Measurements from ENCODE around the gene TEX53.

TEX53 gene

DNA sequence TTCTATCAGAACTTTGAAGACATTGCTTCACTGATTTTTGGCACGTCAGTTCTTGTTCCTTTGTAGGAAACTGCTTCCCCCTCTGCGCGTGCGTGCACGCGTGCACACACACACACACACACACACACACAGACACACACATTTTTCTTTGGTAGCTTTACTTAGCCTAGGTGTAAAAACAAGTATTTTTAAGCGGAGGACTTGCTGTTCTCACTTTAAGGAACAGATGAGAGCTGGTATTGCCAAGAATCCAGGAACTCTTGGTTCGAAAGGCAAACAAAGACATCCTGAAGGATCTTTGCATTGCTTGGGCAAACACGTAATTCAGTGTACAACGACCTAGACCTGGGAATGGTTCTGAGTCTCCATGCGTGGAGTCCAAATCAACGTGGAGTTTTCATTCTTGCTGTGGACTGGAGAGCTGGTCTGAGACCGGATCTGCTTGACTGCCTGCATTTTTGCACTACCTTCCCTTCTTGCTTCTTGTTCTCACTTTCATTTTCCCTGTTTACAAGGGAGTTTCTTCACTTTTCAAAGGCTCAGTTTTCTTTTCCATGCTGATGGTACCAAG lies 38.3 kb downstream of the TEX53 start:
- Histone ChIP-seq H3K4me2 (ENCODE audit: low read length) (peak overlapping the region; percentile 80), H3K36me3 (ENCODE audit: control insufficient read depth, low read length) (peaks cover 45% of the 10 kb centered on the region), H3K9me2 (replicated peaks; ENCODE audit: control insufficient read depth, low read length) (no peaks in the 10 kb centered on the region), H3K4me1 (ENCODE audit: control insufficient read depth, low read length) (peaks cover 49% of the 10 kb centered on the region), H3K9me3 (ENCODE audit: control insufficient read depth, insufficient read depth, low read length) (no peaks in the 10 kb centered on the region), H3K27me3 (ENCODE audit: control insufficient read depth, low read length) (no peaks in the 10 kb centered on the region), H3K79me2 (ENCODE audit: control insufficient read depth, low read length) (peaks cover 69% of the 10 kb centered on the region), H3F3A (ENCODE audit: control insufficient read depth, insufficient read depth) (peaks cover 10% of the 10 kb centered on the region), H4K20me1 (ENCODE audit: control insufficient read depth, insufficient read depth, low read depth, low read length) (no peaks in the 10 kb centered on the region), H3K27ac (ENCODE audit: low read depth, low read length) (peak overlapping the region; percentile 59), H3K4me3 (ENCODE audit: low read length) (peak overlapping the region; percentile 66)
- TF ChIP-seq CTCF (IDR thresholded peaks at IDR 0.05; ENCODE audit: low read depth, low read length, poor library complexity, severe bottlenecking) (no peak), EZH2phosphoT487 (IDR thresholded peaks at IDR 0.05; ENCODE audit: borderline replicate concordance, low read length) (no peak)

DNA sequence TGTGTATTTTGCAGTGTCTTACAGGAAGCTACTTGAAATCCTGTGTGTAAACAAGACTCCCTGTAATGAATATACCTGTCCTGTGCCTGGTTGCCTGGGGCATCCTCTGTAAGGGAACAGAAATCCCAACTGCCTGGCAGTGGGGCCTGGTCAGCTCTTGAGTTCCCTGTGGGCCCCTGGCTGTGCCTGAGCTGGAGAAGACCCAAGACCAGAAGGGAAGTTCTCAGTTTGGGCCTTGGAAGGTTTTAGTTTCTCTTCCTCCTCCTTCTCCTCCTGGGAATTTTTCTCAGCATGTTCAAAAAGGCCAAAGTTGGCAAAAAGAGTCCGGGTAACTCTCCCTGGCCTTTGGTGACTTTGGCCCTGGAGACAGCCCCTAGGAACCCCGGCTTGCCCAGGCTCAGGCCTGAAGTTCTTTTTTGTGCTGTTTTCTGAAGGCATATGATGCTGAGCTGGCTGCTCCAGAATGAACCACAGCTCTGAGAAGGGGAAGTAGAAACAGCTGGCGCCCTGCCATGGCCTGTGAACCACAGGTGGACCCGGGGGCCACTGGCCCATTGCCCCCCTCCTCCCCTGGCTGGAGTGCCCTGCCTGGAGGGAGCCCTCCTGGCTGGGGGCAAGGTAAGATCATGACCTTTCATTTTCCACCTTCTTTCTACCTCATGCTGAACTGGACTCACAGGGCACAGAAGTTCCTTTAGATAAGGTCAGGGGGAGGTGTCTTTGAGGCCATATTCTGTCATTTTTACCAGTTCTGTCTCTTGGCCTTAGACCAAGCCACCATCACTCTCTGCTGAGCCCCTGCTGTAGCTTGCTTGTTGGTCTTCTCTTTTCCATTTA lies 40.7 kb downstream of the TEX53 start:
- Histone ChIP-seq H3F3A (ENCODE audit: control insufficient read depth, insufficient read depth) (peaks cover 13% of the 10 kb centered on the region), H3K9me3 (ENCODE audit: control insufficient read depth, insufficient read depth, low read length) (no peaks in the 10 kb centered on the region), H3K79me2 (ENCODE audit: control insufficient read depth, low read length) (peaks cover 90% of the 10 kb centered on the region), H3K4me1 (ENCODE audit: control insufficient read depth, low read length) (peaks cover 73% of the 10 kb centered on the region), H3K36me3 (ENCODE audit: control insufficient read depth, low read length) (peaks cover 49% of the 10 kb centered on the region), H3K27ac (ENCODE audit: low read depth, low read length) (peak overlapping the region; percentile 81), H4K20me1 (ENCODE audit: control insufficient read depth, insufficient read depth, low read depth, low read length) (no peaks in the 10 kb centered on the region), H3K27me3 (ENCODE audit: control insufficient read depth, low read length) (no peaks in the 10 kb centered on the region), H3K9me2 (replicated peaks; ENCODE audit: control insufficient read depth, low read length) (no peaks in the 10 kb centered on the region), H3K4me3 (ENCODE audit: low read length) (peak overlapping the region; percentile 58), H3K4me2 (ENCODE audit: low read length) (peak overlapping the region; percentile 73)
- no peak for TF ChIP-seq CTCF (IDR thresholded peaks at IDR 0.05; ENCODE audit: low read depth, low read length, poor library complexity, severe bottlenecking)
- TF ChIP-seq EZH2phosphoT487 (IDR thresholded peaks at IDR 0.05; ENCODE audit: borderline replicate concordance, low read length) = no peak

DNA sequence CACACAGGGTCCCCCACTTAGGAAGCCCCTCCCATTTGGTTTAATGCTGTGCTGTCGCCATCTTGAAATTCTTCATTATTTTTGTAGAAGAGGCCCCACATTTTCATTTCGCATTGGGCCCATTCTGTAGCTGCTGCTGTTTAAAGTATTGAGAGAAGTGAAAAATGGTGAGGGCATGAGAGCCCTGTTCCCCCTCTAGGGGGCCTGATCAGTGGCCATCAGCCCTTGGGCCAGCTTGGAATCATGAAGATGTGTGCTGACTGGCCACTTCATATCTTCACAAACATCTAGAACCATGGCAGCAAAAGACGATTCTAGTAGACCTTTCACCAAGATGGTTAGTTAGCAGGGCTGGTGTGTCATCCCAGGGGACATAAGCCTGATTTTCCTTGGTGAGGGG lies 43.2 kb downstream of the TEX53 start:
- no peaks in the 10 kb centered on the region for H4K20me1 ChIP-seq (ENCODE audit: control insufficient read depth, insufficient read depth, low read depth, low read length)
- H3K79me2 ChIP-seq (ENCODE audit: control insufficient read depth, low read length) = peaks cover 82% of the 10 kb centered on the region
- H3K36me3 ChIP-seq (ENCODE audit: control insufficient read depth, low read length) = peaks cover 39% of the 10 kb centered on the region
- H3K4me2 ChIP-seq (ENCODE audit: low read length) = no peak overlapping the region
- H3K4me1 ChIP-seq (ENCODE audit: control insufficient read depth, low read length) = peaks cover 83% of the 10 kb centered on the region
- no peaks in the 10 kb centered on the region for H3K9me3 ChIP-seq (ENCODE audit: control insufficient read depth, insufficient read depth, low read length)
- peaks cover 13% of the 10 kb centered on the region for H3F3A ChIP-seq (ENCODE audit: control insufficient read depth, insufficient read depth)
- H3K9me2 ChIP-seq (replicated peaks; ENCODE audit: control insufficient read depth, low read length) = no peaks in the 10 kb centered on the region
- H3K27ac ChIP-seq (ENCODE audit: low read depth, low read length) = no peak overlapping the region
- H3K4me3 ChIP-seq (ENCODE audit: low read length) = no peak overlapping the region
- TF ChIP-seq CTCF (IDR thresholded peaks at IDR 0.05; ENCODE audit: low read depth, low read length, poor library complexity, severe bottlenecking) = no peak
- TF ChIP-seq EZH2phosphoT487 (IDR thresholded peaks at IDR 0.05; ENCODE audit: borderline replicate concordance, low read length) = no peak
- no peaks in the 10 kb centered on the region for H3K27me3 ChIP-seq (ENCODE audit: control insufficient read depth, low read length)
